Activated CD8-positive, alpha-beta memory T cell treated with anti-CD3 and anti-CD28 coated beads, Interleukin-2, amount 10 ng/mL, durations not matched to agents 7 days and 5 days (primary cell): ENCODE data around the gene ZMIZ1. TPM values are rescaled to one million over a fixed set of nuclear protein-coding genes. Genes with fewer than 3 reads are reported as not detected.

ENCODE experiments used
- ATAC-seq: fragments of 150-1000 bp; cut with Tn5 transposase; one replicate; pipeline ENCODE4 v1.10.0; 2021; ENCODE audit warnings: moderate library complexity
- CTCF ChIA-PET: fragments of 350-600 bp; sonication (Branson Sonifier 250); formaldehyde crosslinking; loops from one replicate; lab custom pipeline; 2021; ENCODE audit warnings: antibody characterized with exemption; lab: Charles Lee
- DNase-seq: peaks from one replicate; pipeline ENCODE4 v3.0.0-alpha.2; 2020
- H3K27ac Mint-ChIP-seq: one replicate; pipeline ENCODE4 v1.8.0; 2021; ENCODE audit warnings: mild to moderate bottlenecking, mixed read lengths
- H3K27me3 Mint-ChIP-seq: one replicate; pipeline ENCODE4 v1.8.0; 2021; ENCODE audit warnings: mixed read lengths
- H3K36me3 Mint-ChIP-seq: one replicate; pipeline ENCODE4 v1.8.0; 2021; ENCODE audit warnings: mild to moderate bottlenecking, mixed read lengths
- H3K4me1 Mint-ChIP-seq: one replicate; pipeline ENCODE4 v1.8.0; 2021; ENCODE audit warnings: mixed read lengths
- H3K4me3 Mint-ChIP-seq: one replicate; pipeline ENCODE4 v1.8.0; 2021; ENCODE audit warnings: mild to moderate bottlenecking, moderate library complexity, mixed read lengths
- H3K9me3 Mint-ChIP-seq: one replicate; pipeline ENCODE4 v1.8.0; 2022; ENCODE audit warnings: low read depth, mixed read lengths
- total RNA-seq, 2 experiments: library from RNA; stranded (reverse); gene quantifications; one replicate each; pipeline ENCODE4 v1.2.3, GENCODE V29; 2021

The ZMIZ1 gene
- total RNA-seq, 2 experiments from 2014 or later = 52.7 to 71.5 TPM

DNA sequence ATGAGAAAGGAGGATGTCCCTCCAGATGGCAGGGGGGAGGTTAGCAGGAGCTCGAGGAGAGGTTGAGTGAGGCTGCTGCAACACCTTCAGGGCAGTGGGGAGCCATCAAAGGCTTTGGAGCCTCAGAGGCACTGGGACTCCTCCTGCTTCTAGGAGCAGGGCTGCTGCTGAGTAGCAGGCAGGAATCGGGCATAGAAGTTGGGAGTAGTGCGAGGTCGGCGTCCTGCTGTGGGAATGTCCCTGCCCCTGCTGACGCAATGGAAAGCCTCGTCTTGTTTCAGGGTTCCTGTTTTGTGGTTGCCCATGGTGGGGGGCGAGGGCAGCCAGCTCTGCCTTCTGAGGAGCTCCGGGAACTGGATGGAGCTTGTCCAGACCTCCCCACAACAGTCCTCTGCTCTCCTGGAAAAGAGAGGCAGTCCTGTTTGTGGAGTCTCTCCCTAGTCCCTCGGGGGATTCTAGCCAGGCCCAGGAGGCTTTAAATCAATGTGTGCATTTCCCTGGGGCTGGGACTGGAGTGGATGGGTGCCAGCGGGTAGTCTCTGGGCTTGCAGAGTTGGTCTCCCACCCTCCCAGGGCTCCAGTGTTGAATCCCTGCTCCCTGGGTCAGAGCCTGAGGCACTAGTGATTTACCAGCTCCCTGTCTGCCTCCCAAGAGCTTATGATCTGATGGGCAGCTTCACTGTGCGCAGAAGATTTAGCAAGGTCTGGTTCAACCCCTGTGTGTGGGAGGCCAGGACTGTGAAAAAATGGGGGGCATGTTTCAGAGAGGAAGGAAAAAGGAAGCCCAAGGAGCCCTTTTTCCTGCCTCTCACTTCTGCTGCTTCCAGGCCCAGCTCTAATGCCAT is 179.8 kb downstream of the ZMIZ1 start:
- Mint-ChIP-seq H3K4me1 (peaks cover 86% of the 10 kb centered on the region), H3K27me3 (no peaks in the 10 kb centered on the region), H3K36me3 (peaks cover 16% of the 10 kb centered on the region), H3K9me3 (no peaks in the 10 kb centered on the region), H3K27ac (peak overlapping the region; percentile 99), H3K4me3 (peak overlapping the region; percentile 47)
- CTCF ChIA-PET = interaction anchor here (1.0 to 3.4 kb wide), 8 partner anchors 10 to 126 kb away, joined by 3 to 18 read pairs (median 7); no protein-coding TSS in a partner anchor
- ATAC-seq = no peak
- DNase-seq = peak; percentile 56

GRCh38 chr10:79249186-79250121 is 180.7 kb downstream of the ZMIZ1 start:
- Mint-ChIP-seq H3K9me3 (no peaks in the 10 kb centered on the region), H3K4me3 (peak overlapping the region; percentile 58), H3K27me3 (no peaks in the 10 kb centered on the region), H3K36me3 (peaks cover 11% of the 10 kb centered on the region), H3K27ac (peak overlapping the region; percentile 99), H3K4me1 (peaks cover 82% of the 10 kb centered on the region)
- ATAC-seq (peak; percentile 77), DNase-seq (peak; percentile 69)
- CTCF ChIA-PET = interaction anchor here (0.8 to 3.4 kb wide), 12 partner anchors 9 to 125 kb away, joined by 3 to 18 read pairs (median 4); no protein-coding TSS in a partner anchor

GRCh38 chr10:79250259-79250658 is 181.5 kb downstream of the ZMIZ1 start:
- peak overlapping the region; percentile 58 for H3K4me3 Mint-ChIP-seq
- peak overlapping the region; percentile 99 for H3K27ac Mint-ChIP-seq
- H3K4me1 Mint-ChIP-seq = peaks cover 74% of the 10 kb centered on the region
- H3K27me3 Mint-ChIP-seq = no peaks in the 10 kb centered on the region
- no peaks in the 10 kb centered on the region for H3K9me3 Mint-ChIP-seq
- CTCF ChIA-PET = interaction anchor here (0.8 to 3.4 kb wide), 11 partner anchors 8 to 124 kb away, joined by 3 to 18 read pairs (median 4); no protein-coding TSS in a partner anchor
- DNase-seq (peak; percentile 60), ATAC-seq (peak; percentile 15)
- H3K36me3 Mint-ChIP-seq = peaks cover 3% of the 10 kb centered on the region

DNA sequence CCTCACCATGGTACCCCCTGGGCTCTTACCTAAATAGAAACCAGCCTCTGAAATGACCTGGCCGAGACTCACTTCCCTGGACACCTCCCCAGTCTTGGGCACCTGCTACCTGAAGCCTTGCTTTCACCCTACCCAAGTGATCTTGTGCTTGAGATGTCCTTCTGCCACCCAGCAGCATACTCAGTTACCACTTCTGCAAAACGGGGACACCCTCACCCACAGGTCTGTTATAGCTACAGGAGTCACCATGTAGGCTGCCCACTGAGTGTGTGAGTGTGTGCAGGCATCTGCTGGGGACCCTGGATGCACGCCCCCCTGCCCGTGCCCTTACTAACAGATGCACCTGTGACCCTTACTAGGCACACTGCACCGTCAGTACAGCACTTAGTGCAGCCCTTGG is 183.7 kb downstream of the ZMIZ1 start:
- no peaks in the 10 kb centered on the region for H3K27me3 Mint-ChIP-seq
- H3K36me3 Mint-ChIP-seq = no peaks in the 10 kb centered on the region
- H3K9me3 Mint-ChIP-seq = no peaks in the 10 kb centered on the region
- no peak for DNase-seq
- no peak overlapping the region for H3K4me3 Mint-ChIP-seq
- ATAC-seq = no peak
- no peak overlapping the region for H3K27ac Mint-ChIP-seq
- peaks cover 57% of the 10 kb centered on the region for H3K4me1 Mint-ChIP-seq
- CTCF ChIA-PET = interaction anchor here (0.6 to 1.2 kb wide), 2 partner anchors 84 to 1271 kb away, joined by 3 read pairs; no protein-coding TSS in a partner anchor

DNA sequence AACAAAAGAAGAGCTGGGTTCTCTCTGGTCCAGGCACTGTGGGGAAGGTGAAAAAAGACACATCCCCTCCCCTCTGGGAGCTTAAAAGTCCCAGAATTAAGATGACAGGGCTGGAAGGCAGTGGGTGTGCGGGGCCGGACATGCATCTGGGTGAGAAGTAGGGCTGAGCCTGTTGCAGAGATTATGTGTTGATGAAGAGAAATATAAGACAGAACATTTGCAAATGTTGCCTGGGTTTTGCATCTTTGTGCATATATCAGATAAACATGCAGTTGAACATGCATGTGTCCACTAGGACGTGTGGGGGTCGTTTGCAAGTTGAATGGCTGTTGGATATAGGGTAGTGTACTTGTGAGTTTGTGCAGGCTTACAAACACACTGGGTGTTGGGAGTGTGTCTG is 184.2 kb downstream of the ZMIZ1 start:
- no peak overlapping the region for H3K4me3 Mint-ChIP-seq
- H3K4me1 Mint-ChIP-seq = peaks cover 54% of the 10 kb centered on the region

DNA sequence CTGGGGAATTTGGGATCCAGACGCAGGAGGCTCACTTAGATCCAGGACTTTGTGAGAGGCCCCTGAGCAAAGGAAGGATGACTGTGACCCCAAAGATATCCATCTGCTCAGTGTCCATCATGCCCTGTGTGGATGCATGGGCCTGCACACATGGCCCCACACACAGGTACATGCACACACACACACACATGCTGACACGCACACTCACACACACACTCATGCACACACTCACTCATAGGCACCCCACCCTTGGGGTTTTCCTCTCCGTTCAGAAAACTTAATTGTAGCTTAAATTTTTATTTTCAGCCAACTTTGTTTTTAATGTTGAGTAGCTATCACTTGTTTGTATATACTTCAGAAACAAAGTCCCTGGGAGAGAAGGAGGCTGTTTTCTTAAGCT is 184.9 kb downstream of the ZMIZ1 start:
- CTCF ChIA-PET = no interaction called here
- no peaks in the 10 kb centered on the region for H3K9me3 Mint-ChIP-seq
- H3K4me1 Mint-ChIP-seq = peaks cover 53% of the 10 kb centered on the region
- DNase-seq (no peak), ATAC-seq (no peak)
- H3K36me3 Mint-ChIP-seq = peaks cover 3% of the 10 kb centered on the region
- no peak overlapping the region for H3K4me3 Mint-ChIP-seq
- no peak overlapping the region for H3K27ac Mint-ChIP-seq
- H3K27me3 Mint-ChIP-seq = no peaks in the 10 kb centered on the region

More for the DNA sequence above, 184.2 kb downstream of the ZMIZ1 start:
- Mint-ChIP-seq H3K27ac (no peak overlapping the region), H3K36me3 (peaks cover 2% of the 10 kb centered on the region), H3K27me3 (no peaks in the 10 kb centered on the region), H3K9me3 (no peaks in the 10 kb centered on the region)
- ATAC-seq = no peak
- CTCF ChIA-PET = no interaction called here
- DNase-seq = no peak

DNA sequence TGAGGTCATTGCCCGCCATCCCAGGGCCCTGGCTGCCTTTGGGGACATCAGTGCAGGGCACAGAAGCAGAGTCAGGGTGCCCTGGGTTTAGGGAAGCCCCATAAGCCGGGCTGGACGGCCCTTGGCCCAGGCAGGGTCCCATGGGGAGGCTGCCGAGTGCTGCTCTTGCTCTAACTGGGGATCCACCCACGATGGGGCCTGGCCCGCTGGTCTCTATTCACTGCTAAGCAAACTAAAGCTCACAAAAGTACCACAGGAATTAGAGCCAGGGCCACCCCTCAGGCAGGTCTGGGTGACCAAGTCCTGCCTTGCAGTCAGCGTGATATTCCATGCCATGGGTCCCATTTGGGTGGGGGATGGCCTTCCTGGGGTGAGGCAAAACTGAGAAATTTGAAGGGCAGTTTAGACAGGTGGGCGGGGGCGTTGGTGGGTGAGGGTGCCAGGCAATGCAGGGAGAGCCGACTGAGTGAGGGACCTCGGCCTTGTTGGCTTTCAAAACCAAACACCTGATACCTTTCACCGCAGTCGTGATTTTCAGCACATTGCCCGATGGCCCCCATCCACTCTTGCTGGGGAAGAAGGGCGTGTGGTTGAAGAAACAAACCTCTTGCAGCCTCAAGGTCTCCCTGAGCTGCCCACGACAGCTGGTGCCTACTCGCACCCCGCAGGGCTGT is 185.7 kb downstream of the ZMIZ1 start:
- DNase-seq (no peak), ATAC-seq (no peak)
- H3K27ac Mint-ChIP-seq = no peak overlapping the region
- H3K9me3 Mint-ChIP-seq = no peaks in the 10 kb centered on the region
- CTCF ChIA-PET = no interaction called here
- H3K27me3 Mint-ChIP-seq = no peaks in the 10 kb centered on the region
- H3K36me3 Mint-ChIP-seq = peaks cover 3% of the 10 kb centered on the region
- H3K4me3 Mint-ChIP-seq = no peak overlapping the region
- peaks cover 52% of the 10 kb centered on the region for H3K4me1 Mint-ChIP-seq

GRCh38 chr10:79255007-79255507 is 186.3 kb downstream of the ZMIZ1 start:
- peaks cover 52% of the 10 kb centered on the region for H3K4me1 Mint-ChIP-seq
- ATAC-seq (no peak), DNase-seq (no peak)
- H3K27ac Mint-ChIP-seq = no peak overlapping the region
- CTCF ChIA-PET = no interaction called here
- no peaks in the 10 kb centered on the region for H3K9me3 Mint-ChIP-seq
- H3K4me3 Mint-ChIP-seq = no peak overlapping the region
- peaks cover 5% of the 10 kb centered on the region for H3K36me3 Mint-ChIP-seq
- H3K27me3 Mint-ChIP-seq = no peaks in the 10 kb centered on the region

GRCh38 chr10:79256264-79256806 is 187.6 kb downstream of the ZMIZ1 start:
- H3K9me3 Mint-ChIP-seq = no peaks in the 10 kb centered on the region
- DNase-seq (no peak), ATAC-seq (no peak)
- no peaks in the 10 kb centered on the region for H3K27me3 Mint-ChIP-seq
- no peak overlapping the region for H3K27ac Mint-ChIP-seq
- H3K4me1 Mint-ChIP-seq = peaks cover 42% of the 10 kb centered on the region
- H3K4me3 Mint-ChIP-seq = no peak overlapping the region
- H3K36me3 Mint-ChIP-seq = peaks cover 5% of the 10 kb centered on the region
- CTCF ChIA-PET = no interaction called here

GRCh38 chr10:79258894-79259293 is 190.1 kb downstream of the ZMIZ1 start:
- H3K27ac Mint-ChIP-seq = no peak overlapping the region
- DNase-seq (no peak), ATAC-seq (no peak)
- CTCF ChIA-PET = interaction anchor here (1.5 to 2.2 kb wide), 2 partner anchors 9 to 11 kb away, joined by 3 to 9 read pairs; no protein-coding TSS in a partner anchor
- peaks cover 5% of the 10 kb centered on the region for H3K36me3 Mint-ChIP-seq
- H3K4me1 Mint-ChIP-seq = peaks cover 29% of the 10 kb centered on the region
- no peak overlapping the region for H3K4me3 Mint-ChIP-seq
- no peaks in the 10 kb centered on the region for H3K9me3 Mint-ChIP-seq
- H3K27me3 Mint-ChIP-seq = no peaks in the 10 kb centered on the region

- ATAC-seq (no peak), DNase-seq (peak; percentile 47)
- no peaks in the 10 kb centered on the region for H3K9me3 Mint-ChIP-seq
- H3K4me3 Mint-ChIP-seq = no peak overlapping the region
- peaks cover 5% of the 10 kb centered on the region for H3K36me3 Mint-ChIP-seq
- H3K27ac Mint-ChIP-seq = no peak overlapping the region
- H3K4me1 Mint-ChIP-seq = peaks cover 34% of the 10 kb centered on the region
- H3K27me3 Mint-ChIP-seq = no peaks in the 10 kb centered on the region
- CTCF ChIA-PET = interaction anchor here (1.4 to 1.7 kb wide), 2 partner anchors 10 to 64 kb away, joined by 3 to 4 read pairs; no protein-coding TSS in a partner anchor
Measured at GRCh38 chr10:79259834-79260233, 191.1 kb downstream of the ZMIZ1 start.
